Measurements from ENCODE around the gene HOXC4.

HOXC4 gene

DNA sequence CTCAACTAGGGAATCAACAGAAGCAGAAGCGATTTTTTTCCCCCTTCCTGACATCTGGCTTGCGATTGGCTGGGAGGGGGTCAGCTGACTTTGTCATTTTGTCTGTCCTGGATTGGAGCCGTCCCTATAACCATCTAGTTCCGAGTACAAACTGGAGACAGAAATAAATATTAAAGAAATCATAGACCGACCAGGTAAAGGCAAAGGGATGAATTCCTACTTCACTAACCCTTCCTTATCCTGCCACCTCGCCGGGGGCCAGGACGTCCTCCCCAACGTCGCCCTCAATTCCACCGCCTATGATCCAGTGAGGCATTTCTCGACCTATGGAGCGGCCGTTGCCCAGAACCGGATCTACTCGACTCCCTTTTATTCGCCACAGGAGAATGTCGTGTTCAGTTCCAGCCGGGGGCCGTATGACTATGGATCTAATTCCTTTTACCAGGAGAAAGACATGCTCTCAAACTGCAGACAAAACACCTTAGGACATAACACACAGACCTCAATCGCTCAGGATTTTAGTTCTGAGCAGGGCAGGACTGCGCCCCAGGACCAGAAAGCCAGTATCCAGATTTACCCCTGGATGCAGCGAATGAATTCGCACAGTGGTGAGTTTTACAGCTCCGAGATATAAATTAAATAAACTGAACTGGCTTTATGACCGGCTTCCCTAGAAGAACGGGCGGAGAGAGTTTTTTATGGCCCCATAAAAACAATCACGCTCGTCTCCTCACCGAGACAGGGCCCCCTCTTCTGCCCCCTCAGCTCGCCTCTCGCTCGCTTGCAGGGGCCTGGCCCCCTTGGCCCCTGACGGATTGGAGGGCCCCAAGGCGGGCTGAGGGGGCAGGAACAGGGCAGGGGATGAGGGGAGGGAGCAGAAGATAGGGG, 25.1 kb upstream of the HOXC4 start, which contains the start of gene HOXC6 (continued):
- TF ChIP-seq, protein P1, sequence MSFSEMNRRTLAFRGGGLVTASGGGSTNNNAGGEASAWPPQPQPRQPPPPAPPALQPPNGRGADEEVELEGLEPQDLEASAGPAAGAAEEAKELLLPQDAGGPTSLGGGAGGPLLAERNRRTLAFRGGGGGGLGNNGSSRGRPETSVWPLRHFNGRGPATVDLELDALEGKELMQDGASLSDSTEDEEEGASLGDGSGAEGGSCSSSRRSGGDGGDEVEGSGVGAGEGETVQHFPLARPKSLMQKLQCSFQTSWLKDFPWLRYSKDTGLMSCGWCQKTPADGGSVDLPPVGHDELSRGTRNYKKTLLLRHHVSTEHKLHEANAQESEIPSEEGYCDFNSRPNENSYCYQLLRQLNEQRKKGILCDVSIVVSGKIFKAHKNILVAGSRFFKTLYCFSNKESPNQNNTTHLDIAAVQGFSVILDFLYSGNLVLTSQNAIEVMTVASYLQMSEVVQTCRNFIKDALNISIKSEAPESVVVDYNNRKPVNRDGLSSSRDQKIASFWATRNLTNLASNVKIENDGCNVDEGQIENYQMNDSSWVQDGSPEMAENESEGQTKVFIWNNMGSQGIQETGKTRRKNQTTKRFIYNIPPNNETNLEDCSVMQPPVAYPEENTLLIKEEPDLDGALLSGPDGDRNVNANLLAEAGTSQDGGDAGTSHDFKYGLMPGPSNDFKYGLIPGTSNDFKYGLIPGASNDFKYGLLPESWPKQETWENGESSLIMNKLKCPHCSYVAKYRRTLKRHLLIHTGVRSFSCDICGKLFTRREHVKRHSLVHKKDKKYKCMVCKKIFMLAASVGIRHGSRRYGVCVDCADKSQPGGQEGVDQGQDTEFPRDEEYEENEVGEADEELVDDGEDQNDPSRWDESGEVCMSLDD (tag by site-specific recombination; IDR thresholded peaks at IDR 0.05), result peak; percentile 64; the same call in 1 of the 2 replicates
- TF ChIP-seq ZNF354C (tag by site-specific recombination; IDR thresholded peaks at IDR 0.05; ENCODE audit: borderline replicate concordance, low read depth), result no peak
- TF ChIP-seq ZNF2 (tag by site-specific recombination; IDR thresholded peaks at IDR 0.05), result peak; percentile 46; the same call in 1 of the 2 replicates
- TF ChIP-seq ZNF561 (tag by site-specific recombination; IDR thresholded peaks at IDR 0.05; ENCODE audit: borderline replicate concordance), result peak; percentile 62
- TF ChIP-seq, protein P2, sequence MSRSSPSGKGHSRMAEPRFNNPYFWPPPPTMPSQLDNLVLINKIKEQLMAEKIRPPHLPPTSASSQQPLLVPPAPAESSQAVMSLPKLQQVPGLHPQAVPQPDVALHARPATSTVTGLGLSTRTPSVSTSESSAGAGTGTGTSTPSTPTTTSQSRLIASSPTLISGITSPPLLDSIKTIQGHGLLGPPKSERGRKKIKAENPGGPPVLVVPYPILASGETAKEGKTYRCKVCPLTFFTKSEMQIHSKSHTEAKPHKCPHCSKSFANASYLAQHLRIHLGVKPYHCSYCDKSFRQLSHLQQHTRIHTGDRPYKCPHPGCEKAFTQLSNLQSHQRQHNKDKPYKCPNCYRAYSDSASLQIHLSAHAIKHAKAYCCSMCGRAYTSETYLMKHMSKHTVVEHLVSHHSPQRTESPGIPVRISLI (tag by site-specific recombination; IDR thresholded peaks at IDR 0.05), result no peak
- peak; percentile 84 for TF ChIP-seq ZNF335 (tag by site-specific recombination; conservative IDR thresholded peaks at IDR 0.05)
- no peak for TF ChIP-seq HOXA7 (CRISPR knock-in tag; IDR thresholded peaks at IDR 0.05; ENCODE audit: borderline replicate concordance)
- TF ChIP-seq PRDM1 (tag by site-specific recombination; IDR thresholded peaks at IDR 0.05), result peak; percentile 18; the same call in 1 of the 2 replicates
- TF ChIP-seq ZIC2 (tag by site-specific recombination; IDR thresholded peaks at IDR 0.05), result peak; percentile 63; the same call in 1 of the 2 replicates
- peak; percentile 51; the same call in 1 of the 2 replicates for TF ChIP-seq ZNF24 (tag by site-specific recombination; IDR thresholded peaks at IDR 0.05)
- TF ChIP-seq WT1 (tag by site-specific recombination; IDR thresholded peaks at IDR 0.05), result peak; percentile 81
- peak; percentile 56 for TF ChIP-seq MZF1 (tag by site-specific recombination; IDR thresholded peaks at IDR 0.05; ENCODE audit: borderline replicate concordance)
- TF ChIP-seq ZNF221 (tag by site-specific recombination; IDR thresholded peaks at IDR 0.05; ENCODE audit: borderline replicate concordance), result no peak
- TF ChIP-seq ZFHX2 (tag by site-specific recombination; conservative IDR thresholded peaks at IDR 0.05), result peak; percentile 36; the same call in 1 of the 2 replicates
- peak; percentile 85 for TF ChIP-seq ZBTB17 (tag by site-specific recombination; IDR thresholded peaks at IDR 0.05)
- no peak for TF ChIP-seq ZNF514 (tag by site-specific recombination; IDR thresholded peaks at IDR 0.05)
- TF ChIP-seq, protein P3, sequence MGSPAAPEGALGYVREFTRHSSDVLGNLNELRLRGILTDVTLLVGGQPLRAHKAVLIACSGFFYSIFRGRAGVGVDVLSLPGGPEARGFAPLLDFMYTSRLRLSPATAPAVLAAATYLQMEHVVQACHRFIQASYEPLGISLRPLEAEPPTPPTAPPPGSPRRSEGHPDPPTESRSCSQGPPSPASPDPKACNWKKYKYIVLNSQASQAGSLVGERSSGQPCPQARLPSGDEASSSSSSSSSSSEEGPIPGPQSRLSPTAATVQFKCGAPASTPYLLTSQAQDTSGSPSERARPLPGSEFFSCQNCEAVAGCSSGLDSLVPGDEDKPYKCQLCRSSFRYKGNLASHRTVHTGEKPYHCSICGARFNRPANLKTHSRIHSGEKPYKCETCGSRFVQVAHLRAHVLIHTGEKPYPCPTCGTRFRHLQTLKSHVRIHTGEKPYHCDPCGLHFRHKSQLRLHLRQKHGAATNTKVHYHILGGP (tag by site-specific recombination; IDR thresholded peaks at IDR 0.05), result peak; percentile 71; the same call in 1 of the 2 replicates
- peak; percentile 92 for TF ChIP-seq IKZF3 (tag by site-specific recombination; IDR thresholded peaks at IDR 0.05)
- no peak for TF ChIP-seq ZNF48 (tag by site-specific recombination; IDR thresholded peaks at IDR 0.05)
- no peak for TF ChIP-seq ZNF658 (tag by site-specific recombination; IDR thresholded peaks at IDR 0.05)
- no peak for TF ChIP-seq ZFP37 (tag by site-specific recombination; IDR thresholded peaks at IDR 0.05)
- TF ChIP-seq ZXDB (tag by site-specific recombination; IDR thresholded peaks at IDR 0.05), result peak; percentile 95
- TF ChIP-seq, protein P4, sequence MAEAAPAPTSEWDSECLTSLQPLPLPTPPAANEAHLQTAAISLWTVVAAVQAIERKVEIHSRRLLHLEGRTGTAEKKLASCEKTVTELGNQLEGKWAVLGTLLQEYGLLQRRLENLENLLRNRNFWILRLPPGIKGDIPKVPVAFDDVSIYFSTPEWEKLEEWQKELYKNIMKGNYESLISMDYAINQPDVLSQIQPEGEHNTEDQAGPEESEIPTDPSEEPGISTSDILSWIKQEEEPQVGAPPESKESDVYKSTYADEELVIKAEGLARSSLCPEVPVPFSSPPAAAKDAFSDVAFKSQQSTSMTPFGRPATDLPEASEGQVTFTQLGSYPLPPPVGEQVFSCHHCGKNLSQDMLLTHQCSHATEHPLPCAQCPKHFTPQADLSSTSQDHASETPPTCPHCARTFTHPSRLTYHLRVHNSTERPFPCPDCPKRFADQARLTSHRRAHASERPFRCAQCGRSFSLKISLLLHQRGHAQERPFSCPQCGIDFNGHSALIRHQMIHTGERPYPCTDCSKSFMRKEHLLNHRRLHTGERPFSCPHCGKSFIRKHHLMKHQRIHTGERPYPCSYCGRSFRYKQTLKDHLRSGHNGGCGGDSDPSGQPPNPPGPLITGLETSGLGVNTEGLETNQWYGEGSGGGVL (tag by site-specific recombination; IDR thresholded peaks at IDR 0.05), result peak; percentile 98
- TF ChIP-seq ZNF423 (tag by site-specific recombination; IDR thresholded peaks at IDR 0.05), result peak; percentile 67; the same call in 1 of the 2 replicates
- TF ChIP-seq KLF8 (tag by site-specific recombination; IDR thresholded peaks at IDR 0.05), result no peak
- no peak for TF ChIP-seq ZNF140 (tag by site-specific recombination; IDR thresholded peaks at IDR 0.05)
- TF ChIP-seq, protein P5, sequence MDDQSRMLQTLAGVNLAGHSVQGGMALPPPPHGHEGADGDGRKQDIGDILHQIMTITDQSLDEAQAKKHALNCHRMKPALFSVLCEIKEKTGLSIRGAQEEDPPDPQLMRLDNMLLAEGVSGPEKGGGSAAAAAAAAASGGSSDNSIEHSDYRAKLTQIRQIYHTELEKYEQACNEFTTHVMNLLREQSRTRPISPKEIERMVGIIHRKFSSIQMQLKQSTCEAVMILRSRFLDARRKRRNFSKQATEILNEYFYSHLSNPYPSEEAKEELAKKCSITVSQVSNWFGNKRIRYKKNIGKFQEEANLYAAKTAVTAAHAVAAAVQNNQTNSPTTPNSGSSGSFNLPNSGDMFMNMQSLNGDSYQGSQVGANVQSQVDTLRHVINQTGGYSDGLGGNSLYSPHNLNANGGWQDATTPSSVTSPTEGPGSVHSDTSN (CRISPR knock-in tag; IDR thresholded peaks at IDR 0.05), result no peak
- TF ChIP-seq ZNF664 (tag by site-specific recombination; IDR thresholded peaks at IDR 0.05), result peak; percentile 46; the same call in 1 of the 2 replicates
- no peak for TF ChIP-seq ZNF792 (tag by site-specific recombination; IDR thresholded peaks at IDR 0.05)

Data from HEK293 (cell line).